Measurements from ENCODE around the gene DLGAP3. TPM values are rescaled to one million over a fixed set of nuclear protein-coding genes. Genes with fewer than 3 reads are reported as not detected.

The DLGAP3 gene
- total and polyA plus RNA-seq, 4 donors: 0.05 to 0.19 (median 0.08) TPM

DNA sequence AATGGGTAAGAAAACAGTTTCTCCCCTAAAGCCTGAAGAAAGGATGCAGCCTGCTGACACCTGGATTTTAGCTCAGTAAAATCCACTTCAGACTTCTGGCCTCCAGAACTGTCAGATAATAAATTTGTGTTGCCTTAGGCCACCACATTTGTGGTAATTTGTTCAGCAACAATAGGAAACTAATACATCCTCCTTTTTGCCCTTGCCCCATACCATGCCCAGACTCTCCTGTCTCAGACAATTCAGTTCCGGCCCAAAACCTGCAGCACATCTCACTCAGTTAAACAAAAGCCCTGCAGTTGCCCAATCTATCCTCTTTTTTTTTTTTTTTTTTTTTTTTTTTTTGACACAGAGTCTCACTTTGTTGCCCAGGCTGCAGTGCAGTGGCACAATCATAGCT, 95.7 kb downstream of the DLGAP3 start:
- TF ChIP-seq GABPA (IDR thresholded peaks at IDR 0.05 in 1 of 2, conservative IDR thresholded peaks at IDR 0.05 in 1 of 2) (no peak), SP1 (IDR thresholded peaks at IDR 0.05) (no peak), EGR1 (IDR thresholded peaks at IDR 0.05; ENCODE audit: low read depth in 2 of 2) (no peak), RXRA (IDR thresholded peaks at IDR 0.05) (no peak), HNF4A (conservative IDR thresholded peaks at IDR 0.05) (no peak), TAF1 (conservative IDR thresholded peaks at IDR 0.05) (no peak), FOXA1 (IDR thresholded peaks at IDR 0.05) (no peak), FOXA2 (IDR thresholded peaks at IDR 0.05) (no peak), RAD21 (IDR thresholded peaks at IDR 0.05) (no peak), HNF4G (IDR thresholded peaks at IDR 0.05) (no peak), JUND (IDR thresholded peaks at IDR 0.05) (no peak), YY1 (IDR thresholded peaks at IDR 0.05) (no peak), NR2F2 (IDR thresholded peaks at IDR 0.05) (no peak)
- TF ChIP-seq, protein P1, sequence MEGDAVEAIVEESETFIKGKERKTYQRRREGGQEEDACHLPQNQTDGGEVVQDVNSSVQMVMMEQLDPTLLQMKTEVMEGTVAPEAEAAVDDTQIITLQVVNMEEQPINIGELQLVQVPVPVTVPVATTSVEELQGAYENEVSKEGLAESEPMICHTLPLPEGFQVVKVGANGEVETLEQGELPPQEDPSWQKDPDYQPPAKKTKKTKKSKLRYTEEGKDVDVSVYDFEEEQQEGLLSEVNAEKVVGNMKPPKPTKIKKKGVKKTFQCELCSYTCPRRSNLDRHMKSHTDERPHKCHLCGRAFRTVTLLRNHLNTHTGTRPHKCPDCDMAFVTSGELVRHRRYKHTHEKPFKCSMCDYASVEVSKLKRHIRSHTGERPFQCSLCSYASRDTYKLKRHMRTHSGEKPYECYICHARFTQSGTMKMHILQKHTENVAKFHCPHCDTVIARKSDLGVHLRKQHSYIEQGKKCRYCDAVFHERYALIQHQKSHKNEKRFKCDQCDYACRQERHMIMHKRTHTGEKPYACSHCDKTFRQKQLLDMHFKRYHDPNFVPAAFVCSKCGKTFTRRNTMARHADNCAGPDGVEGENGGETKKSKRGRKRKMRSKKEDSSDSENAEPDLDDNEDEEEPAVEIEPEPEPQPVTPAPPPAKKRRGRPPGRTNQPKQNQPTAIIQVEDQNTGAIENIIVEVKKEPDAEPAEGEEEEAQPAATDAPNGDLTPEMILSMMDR (IDR thresholded peaks at IDR 0.05; ENCODE audit: low read depth, low read length, missing input control): no peak
- TF ChIP-seq, protein P2, sequence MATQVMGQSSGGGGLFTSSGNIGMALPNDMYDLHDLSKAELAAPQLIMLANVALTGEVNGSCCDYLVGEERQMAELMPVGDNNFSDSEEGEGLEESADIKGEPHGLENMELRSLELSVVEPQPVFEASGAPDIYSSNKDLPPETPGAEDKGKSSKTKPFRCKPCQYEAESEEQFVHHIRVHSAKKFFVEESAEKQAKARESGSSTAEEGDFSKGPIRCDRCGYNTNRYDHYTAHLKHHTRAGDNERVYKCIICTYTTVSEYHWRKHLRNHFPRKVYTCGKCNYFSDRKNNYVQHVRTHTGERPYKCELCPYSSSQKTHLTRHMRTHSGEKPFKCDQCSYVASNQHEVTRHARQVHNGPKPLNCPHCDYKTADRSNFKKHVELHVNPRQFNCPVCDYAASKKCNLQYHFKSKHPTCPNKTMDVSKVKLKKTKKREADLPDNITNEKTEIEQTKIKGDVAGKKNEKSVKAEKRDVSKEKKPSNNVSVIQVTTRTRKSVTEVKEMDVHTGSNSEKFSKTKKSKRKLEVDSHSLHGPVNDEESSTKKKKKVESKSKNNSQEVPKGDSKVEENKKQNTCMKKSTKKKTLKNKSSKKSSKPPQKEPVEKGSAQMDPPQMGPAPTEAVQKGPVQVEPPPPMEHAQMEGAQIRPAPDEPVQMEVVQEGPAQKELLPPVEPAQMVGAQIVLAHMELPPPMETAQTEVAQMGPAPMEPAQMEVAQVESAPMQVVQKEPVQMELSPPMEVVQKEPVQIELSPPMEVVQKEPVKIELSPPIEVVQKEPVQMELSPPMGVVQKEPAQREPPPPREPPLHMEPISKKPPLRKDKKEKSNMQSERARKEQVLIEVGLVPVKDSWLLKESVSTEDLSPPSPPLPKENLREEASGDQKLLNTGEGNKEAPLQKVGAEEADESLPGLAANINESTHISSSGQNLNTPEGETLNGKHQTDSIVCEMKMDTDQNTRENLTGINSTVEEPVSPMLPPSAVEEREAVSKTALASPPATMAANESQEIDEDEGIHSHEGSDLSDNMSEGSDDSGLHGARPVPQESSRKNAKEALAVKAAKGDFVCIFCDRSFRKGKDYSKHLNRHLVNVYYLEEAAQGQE (IDR thresholded peaks at IDR 0.05): no peak
- TF ChIP-seq, protein P3, sequence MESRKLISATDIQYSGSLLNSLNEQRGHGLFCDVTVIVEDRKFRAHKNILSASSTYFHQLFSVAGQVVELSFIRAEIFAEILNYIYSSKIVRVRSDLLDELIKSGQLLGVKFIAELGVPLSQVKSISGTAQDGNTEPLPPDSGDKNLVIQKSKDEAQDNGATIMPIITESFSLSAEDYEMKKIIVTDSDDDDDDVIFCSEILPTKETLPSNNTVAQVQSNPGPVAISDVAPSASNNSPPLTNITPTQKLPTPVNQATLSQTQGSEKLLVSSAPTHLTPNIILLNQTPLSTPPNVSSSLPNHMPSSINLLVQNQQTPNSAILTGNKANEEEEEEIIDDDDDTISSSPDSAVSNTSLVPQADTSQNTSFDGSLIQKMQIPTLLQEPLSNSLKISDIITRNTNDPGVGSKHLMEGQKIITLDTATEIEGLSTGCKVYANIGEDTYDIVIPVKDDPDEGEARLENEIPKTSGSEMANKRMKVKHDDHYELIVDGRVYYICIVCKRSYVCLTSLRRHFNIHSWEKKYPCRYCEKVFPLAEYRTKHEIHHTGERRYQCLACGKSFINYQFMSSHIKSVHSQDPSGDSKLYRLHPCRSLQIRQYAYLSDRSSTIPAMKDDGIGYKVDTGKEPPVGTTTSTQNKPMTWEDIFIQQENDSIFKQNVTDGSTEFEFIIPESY (IDR thresholded peaks at IDR 0.05): no peak
- TF ChIP-seq, protein P4, sequence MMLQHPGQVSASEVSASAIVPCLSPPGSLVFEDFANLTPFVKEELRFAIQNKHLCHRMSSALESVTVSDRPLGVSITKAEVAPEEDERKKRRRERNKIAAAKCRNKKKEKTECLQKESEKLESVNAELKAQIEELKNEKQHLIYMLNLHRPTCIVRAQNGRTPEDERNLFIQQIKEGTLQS (IDR thresholded peaks at IDR 0.05): no peak
- TF ChIP-seq, protein P5, sequence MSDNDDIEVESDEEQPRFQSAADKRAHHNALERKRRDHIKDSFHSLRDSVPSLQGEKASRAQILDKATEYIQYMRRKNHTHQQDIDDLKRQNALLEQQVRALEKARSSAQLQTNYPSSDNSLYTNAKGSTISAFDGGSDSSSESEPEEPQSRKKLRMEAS (IDR thresholded peaks at IDR 0.05): no peak
- Histone ChIP-seq H3K9me3 (ENCODE audit: control insufficient read depth in 4 of 4, low read length in 3 of 4) (no peaks in the 10 kb centered on the region), H3K4me3 (ENCODE audit: low read depth in 1 of 3, low read length in 3 of 3) (no peak overlapping the region), H3K4me1 (ENCODE audit: control insufficient read depth in 4 of 4, insufficient read depth in 4 of 4, low read length in 3 of 4) (peaks cover 0 to under 1% (median 0%) of the 10 kb centered on the region in 4 donors), H3K36me3 (ENCODE audit: control insufficient read depth in 4 of 4, insufficient read depth in 3 of 4, low read depth in 1 of 4, low read length in 3 of 4) (no peaks in the 10 kb centered on the region), H3K9ac (ENCODE audit: low read depth in 1 of 2, low read length in 2 of 2) (no peak overlapping the region), H3K27ac (ENCODE audit: low read depth in 1 of 2, low read length in 2 of 2) (no peak overlapping the region), H3K27me3 (ENCODE audit: control insufficient read depth in 4 of 4, insufficient read depth in 4 of 4, low read length in 3 of 4) (no peaks in the 10 kb centered on the region)
- DNase-seq (ENCODE audit: low spot score): no peak
- WGBS: 79% methylated on average over 1 of the region's 1 CpG

Data from liver (tissue), 9 donors.